ENCODE results near the gene ASNS.

The ASNS gene

GRCh38 chr7:97842006-97842405 lies 30.2 kb downstream of the ASNS start:
- DNase-seq (ENCODE audit: low spot score), result no peak

GRCh38 chr7:97835296-97836138 lies 36.7 kb downstream of the ASNS start:
- DNase-seq (ENCODE audit: low spot score), result peak; percentile 48

- no peak for DNase-seq (ENCODE audit: low spot score)
Observed at GRCh38 chr7:97819161-97819560, 53.0 kb downstream of the ASNS start.

GRCh38 chr7:97818066-97818663 lies 54.0 kb downstream of the ASNS start:
- DNase-seq (ENCODE audit: low spot score), result no peak

Measured in AG08396 (cell line).